SHP77 (cell line): ENCODE data around the gene MED25.
"Not testable (repeated sequence)": the region's sequence is repeated elsewhere in the genome, so short reads cannot be mapped to it uniquely, and the experiment has no call there.

ENCODE experiments used
- DNase-seq, 2 experiments: peaks; one replicate each; lab custom pipeline; 2025; lab: John Stamatoyannopoulos, UW

The MED25 gene

GRCh38 chr19:49816590-49816989, 1.5 kb upstream of the MED25 start:
- DNase-seq: peak in 1 of 2 experiments; percentile 47

DNA sequence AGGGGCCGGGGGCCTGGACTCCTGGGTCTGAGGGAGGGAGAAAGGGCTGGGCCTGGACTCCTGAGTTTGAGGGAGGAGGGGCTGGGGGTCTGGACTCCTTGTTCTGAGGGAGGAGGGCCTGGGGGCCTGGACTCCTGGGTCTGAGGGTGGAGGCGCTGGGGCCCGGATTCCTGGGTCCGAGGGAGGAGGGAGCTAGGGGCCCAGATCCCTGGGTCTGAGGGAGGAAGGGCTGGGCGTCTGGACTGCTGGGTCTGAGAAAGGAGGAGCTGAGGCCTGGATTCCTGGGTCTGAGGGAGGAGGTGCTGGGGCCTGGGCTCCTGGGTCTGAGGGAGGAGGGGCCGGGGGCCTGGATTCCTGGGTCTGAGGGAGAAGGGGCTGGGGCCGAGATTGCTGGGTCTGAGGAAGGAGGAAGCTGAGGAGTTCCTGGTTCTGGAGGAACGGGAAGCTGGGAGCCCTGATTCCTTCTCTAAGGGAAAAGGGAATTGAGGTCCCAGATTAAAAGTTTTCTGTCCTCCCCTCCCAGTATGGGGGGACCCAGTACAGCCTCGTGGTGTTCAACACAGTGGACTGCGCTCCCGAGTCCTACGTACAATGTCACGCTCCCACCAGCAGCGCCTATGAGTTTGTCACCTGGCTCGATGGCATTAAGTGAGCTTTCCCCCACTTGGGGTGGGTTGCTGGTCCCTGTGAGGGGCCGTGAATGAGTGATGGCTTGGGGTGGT, 721 bp downstream of the MED25 start:
- DNase-seq: peak in 1 of 2 experiments; percentile 7

- DNase-seq: not testable (repeated sequence)
Observed at GRCh38 chr19:49819452-49820115, 1.5 kb downstream of the MED25 start.

DNA sequence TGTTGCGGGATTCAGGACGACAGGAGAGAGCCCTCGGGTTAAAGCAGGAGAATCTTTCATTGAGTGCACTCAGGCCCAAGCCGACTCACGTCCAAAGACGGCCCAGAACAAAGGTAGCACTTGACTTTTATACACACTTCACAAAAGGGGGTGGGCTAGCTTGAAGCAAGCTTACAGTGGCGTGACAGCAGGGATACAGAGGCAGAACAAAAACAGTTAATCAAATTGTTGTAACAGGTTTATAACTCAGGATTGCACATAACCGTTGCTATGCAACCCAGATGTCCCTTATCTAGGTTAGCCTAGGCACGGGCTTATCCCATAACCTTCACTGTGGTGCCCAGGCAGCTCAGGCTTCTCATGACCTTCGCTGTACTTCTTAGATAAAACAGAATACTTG, 2.0 kb downstream of the MED25 start:
- no peak for DNase-seq

GRCh38 chr19:49823472-49823871, 5.4 kb downstream of the MED25 start:
- DNase-seq: peak; percentile 68 to 76

DNA sequence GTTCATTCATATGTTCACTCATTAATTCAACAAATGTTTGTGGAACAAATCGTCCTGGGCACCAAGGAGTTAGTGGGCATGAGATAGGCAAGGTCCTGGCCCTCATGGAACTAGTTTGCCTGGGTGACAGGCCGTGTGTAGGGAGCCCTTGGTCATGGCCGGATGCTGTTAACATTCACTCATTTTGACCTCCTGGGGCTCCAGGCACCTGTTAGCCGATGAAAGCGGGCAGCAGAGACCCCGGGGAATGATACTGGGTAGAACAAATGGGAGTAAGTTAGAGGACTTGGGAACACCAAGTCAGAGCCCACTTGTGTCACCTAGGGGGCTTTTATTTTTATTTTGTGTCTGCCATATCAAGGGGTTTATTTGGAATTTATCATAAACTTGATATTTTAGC, 6.6 kb downstream of the MED25 start:
- no peak for DNase-seq

- DNase-seq: no peak
Observed at GRCh38 chr19:49827034-49827433, 8.9 kb downstream of the MED25 start.

GRCh38 chr19:49829200-49829599, 11.1 kb downstream of the MED25 start:
- DNase-seq: no peak

GRCh38 chr19:49829721-49830120, 11.6 kb downstream of the MED25 start:
- no peak for DNase-seq

DNA sequence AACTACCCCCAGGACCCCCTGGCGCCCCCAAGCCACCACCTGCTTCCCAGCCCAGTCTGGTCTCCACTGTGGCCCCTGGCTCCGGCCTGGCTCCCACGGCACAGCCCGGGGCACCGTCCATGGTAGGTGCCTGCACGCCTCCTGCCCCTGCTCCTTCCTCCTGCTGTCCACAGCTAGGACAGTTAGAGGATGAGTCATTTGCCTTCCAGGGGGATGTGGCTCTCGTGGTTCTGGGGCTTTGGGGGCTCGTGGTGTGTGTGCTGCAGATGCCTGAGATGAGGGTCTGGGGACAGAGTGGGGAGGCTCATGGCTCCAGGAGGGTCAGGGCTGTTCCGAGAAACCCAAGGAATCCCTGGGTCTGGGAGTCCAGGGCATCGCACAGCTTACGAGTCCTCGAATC, 12.7 kb downstream of the MED25 start:
- no peak for DNase-seq

DNA sequence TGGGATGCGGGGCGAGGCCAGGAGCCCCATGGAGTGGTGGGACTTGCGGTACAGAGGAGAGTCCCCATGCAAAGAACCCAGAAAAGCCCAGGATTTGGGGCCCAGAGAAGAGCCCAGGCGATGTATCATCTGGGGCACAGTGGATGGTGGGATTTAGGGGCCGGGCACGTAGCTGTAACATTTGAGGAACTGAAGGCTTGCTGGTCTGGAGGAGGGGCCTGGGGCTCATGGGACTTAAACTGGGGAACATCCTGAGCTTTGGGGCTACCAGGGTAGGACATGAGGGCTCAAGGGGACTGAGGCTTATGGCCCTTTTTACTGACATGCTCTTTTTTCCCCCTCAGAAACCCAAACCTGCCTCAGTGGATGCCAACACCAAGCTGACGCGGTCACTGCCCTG, 13.5 kb downstream of the MED25 start:
- no peak for DNase-seq

- DNase-seq: no peak
Observed at GRCh38 chr19:49832556-49832955, 14.5 kb downstream of the MED25 start.

DNA sequence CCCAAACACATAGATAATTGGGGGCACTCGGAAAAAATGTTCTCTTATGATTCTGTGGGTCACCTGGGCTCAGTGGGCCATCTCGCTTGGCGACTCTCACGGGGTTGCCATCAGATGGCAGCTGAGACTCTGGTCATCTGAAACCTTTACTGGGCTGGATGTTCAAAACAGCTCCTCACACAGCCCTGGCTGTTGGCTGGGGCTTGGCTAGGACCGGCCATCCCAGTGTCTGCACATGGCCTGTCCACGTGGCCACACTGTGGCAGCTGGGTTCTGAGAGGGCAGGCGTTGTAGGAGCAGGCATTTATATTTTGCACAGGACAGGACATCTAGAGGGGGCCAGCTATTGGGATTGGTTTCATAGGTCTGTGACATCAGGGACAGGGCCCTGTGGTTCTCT, 15.5 kb downstream of the MED25 start:
- DNase-seq: no peak

DNA sequence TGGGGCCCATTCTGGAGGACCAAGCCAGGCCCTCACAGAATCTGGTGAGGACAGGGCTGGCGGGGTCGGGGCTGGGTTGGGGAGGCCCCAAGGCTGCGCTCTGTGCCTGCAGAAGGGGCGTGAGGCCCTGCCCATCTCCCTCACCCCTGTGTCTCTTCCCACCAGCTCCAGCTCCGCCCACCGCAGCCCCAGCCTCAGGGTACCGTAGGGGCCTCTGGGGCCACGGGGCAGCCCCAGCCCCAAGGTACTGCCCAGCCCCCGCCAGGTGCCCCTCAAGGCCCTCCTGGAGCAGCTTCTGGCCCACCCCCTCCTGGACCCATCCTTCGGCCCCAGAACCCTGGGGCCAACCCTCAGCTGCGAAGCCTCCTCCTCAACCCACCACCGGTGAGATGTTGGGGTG, 17.5 kb downstream of the MED25 start:
- no peak for DNase-seq

DNA sequence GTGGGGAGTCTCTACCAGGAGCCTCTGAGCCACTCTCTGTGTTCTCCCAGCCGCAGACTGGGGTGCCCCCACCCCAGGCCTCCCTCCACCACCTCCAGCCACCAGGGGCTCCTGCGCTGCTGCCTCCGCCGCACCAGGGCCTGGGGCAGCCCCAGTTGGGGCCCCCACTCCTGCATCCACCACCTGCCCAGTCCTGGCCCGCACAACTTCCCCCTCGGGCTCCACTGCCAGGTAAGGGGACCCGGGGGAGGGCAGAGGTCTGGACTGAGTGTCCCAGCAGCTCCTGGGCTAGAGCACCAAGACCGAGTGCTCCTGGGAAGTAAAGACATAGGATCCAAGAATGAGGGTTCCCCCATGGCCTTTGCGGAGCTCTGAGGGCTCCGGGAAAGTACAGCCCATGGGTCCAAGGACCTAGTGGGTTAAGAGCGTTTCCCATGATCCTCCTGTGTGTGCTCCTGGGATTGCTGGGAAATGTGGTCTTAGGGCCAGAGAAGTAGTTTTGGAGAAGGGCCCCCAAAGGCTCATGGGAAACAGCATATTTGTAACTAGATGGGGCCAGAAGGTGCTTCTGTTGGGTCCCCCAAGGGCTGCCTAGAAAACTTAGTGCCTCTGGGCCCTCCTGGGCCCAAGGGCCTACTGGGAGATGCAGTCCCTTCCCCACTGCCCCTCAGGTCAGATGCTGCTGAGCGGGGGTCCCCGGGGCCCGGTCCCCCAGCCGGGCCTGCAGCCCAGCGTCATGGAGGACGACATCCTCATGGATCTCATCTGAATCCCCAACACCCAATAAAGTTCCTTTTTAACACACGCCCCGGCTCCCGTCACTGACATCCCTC, 18.3 kb downstream of the MED25 start:
- no peak for DNase-seq

DNA sequence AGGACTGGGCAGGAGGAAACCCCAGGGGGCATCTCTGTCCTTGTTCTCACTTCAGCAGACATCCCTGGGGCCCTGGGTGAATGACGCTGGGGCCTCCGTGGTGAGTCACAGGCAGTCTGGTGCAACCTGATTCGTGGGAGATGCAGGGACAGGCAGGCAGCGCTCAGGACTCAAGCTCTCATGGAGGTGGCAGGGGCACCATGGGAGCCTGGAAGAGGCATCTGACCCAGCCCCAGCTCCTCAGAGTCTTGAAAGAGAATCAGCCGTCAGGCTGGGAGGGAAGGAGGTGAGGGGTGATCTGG, 18.9 kb downstream of the MED25 start:
- no peak for DNase-seq

GRCh38 chr19:49837425-49837824, 19.3 kb downstream of the MED25 start:
- DNase-seq: no peak

GRCh38 chr19:49838885-49839588, 20.9 kb downstream of the MED25 start:
- no peak for DNase-seq

- DNase-seq: no peak
Observed at GRCh38 chr19:49839713-49840112, 21.6 kb downstream of the MED25 start.

GRCh38 chr19:49840321-49840720, 22.2 kb downstream of the MED25 start:
- DNase-seq: no peak

GRCh38 chr19:49840736-49841249, 22.7 kb downstream of the MED25 start:
- DNase-seq: no peak

DNA sequence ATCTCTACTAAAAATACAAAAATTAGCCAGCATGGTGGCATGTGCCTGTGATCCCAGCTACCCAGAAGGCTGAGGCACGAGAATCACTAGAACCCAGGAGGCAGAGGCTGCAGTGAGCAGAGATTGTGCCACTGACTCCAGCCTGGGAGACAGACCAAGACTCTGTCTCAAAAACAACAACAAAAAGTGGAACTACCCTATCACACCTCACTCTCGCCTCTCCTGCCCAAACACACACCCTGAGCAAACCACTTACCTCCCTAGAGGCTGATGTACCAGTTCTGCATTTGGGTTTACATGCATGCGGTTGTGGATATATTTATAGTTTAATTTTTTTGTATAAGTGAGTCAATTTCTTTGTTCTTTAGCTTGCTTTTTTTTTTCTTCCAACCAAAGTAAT, 25.2 kb downstream of the MED25 start:
- no peak for DNase-seq
